ENCODE data around the gene PRKD2. TPM values are rescaled to one million over a fixed set of nuclear protein-coding genes. Genes with fewer than 3 reads are reported as not detected.

The PRKD2 gene
- total and polyA plus RNA-seq, 12 donors: 6.8 to 77.1 (median 26.8) TPM

DNA sequence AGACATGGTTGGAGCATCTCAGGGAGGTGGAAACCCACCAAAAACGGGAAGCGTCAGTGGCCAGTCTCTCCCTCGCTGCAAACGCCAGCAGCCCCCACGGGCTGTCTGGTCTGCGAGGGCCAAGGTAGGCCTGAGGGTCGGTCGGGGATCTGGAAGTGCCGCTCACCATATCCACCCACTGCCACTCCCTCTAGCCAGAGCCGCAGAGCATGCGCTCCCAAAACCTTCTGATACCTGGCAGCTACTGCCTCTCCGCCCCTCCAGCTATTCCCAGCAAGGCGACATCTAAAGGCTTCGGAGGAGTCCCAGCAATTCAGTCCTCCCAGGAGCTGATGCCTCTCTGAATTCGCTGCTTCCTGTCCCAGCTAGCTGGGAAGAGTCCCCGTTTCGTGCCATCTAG lies 24.5 kb upstream of the PRKD2 start:
- 69 to 89% (median 83%) methylated on average over 13 to 17 of the region's 17 CpGs for WGBS, 4 donors
- Histone ChIP-seq H3K36me3 (replicated peaks in 1 of 2) (peaks cover 0 to 6% of the 10 kb centered on the region in 2 donors), H3K9me3 (replicated peaks in 1 of 3) (no peaks in the 10 kb centered on the region), H3K27ac (no peak overlapping the region), H3K27me3 (no peaks in the 10 kb centered on the region), H3K4me3 (no peak overlapping the region), H3K4me1 (replicated peaks in 1 of 2) (peaks cover 14 to 58% of the 10 kb centered on the region in 2 donors)
- intact Hi-C loops (cut with DNase I): no loop called here
- no peak for DNase-seq
- TF ChIP-seq POLR2A (IDR thresholded peaks at IDR 0.05): no peak
- TF ChIP-seq, protein P1, sequence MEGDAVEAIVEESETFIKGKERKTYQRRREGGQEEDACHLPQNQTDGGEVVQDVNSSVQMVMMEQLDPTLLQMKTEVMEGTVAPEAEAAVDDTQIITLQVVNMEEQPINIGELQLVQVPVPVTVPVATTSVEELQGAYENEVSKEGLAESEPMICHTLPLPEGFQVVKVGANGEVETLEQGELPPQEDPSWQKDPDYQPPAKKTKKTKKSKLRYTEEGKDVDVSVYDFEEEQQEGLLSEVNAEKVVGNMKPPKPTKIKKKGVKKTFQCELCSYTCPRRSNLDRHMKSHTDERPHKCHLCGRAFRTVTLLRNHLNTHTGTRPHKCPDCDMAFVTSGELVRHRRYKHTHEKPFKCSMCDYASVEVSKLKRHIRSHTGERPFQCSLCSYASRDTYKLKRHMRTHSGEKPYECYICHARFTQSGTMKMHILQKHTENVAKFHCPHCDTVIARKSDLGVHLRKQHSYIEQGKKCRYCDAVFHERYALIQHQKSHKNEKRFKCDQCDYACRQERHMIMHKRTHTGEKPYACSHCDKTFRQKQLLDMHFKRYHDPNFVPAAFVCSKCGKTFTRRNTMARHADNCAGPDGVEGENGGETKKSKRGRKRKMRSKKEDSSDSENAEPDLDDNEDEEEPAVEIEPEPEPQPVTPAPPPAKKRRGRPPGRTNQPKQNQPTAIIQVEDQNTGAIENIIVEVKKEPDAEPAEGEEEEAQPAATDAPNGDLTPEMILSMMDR (IDR thresholded peaks at IDR 0.05): no peak

DNA sequence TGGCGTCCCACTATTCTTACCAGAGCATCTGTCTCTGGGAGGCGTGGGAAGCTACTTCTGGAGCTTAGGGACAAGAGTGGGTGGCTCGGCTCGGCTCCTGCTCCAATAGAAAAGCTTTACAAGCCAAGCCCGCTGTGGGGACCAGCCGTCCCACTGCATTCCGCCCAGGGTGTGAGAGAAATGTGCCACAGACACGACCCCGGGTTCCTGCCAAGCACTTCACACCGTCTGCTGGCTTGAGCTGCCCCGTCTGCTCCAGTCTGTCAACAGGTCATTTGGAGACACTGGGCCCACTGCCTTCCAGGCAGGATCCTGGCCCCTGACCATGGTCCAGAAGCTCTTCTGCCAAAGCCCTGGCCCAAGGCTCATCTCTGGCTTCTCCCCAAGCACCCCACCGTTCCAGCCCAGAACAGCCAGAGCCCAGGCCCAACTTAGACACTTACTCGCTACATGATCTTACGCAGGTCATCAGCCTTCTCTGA lies 22.4 kb upstream of the PRKD2 start:
- WGBS, 4 donors: 66 to 81% (median 66%) methylated on average over 5 to 14 of the region's 14 CpGs
- Histone ChIP-seq H3K4me1 (replicated peaks in 1 of 2) (peaks cover 9 to 54% of the 10 kb centered on the region in 2 donors), H3K36me3 (replicated peaks in 1 of 2) (peaks cover 0 to 8% of the 10 kb centered on the region in 2 donors), H3K27me3 (no peaks in the 10 kb centered on the region), H3K9me3 (replicated peaks in 1 of 3) (no peaks in the 10 kb centered on the region), H3K4me3 (no peak overlapping the region), H3K27ac (peak overlapping the region in 1 of 5 donors; percentile 20)
- no peak for TF ChIP-seq POLR2A (IDR thresholded peaks at IDR 0.05)
- TF ChIP-seq, protein P1 (IDR thresholded peaks at IDR 0.05): no peak
- intact Hi-C loops (cut with DNase I): loop anchor here in 1 of 2 donors (5.0 kb wide), 1 partner anchor 37 kb away; no protein-coding TSS in a partner anchor
- peak in 2 of 7 donors; percentile 11 to 21 for DNase-seq

DNA sequence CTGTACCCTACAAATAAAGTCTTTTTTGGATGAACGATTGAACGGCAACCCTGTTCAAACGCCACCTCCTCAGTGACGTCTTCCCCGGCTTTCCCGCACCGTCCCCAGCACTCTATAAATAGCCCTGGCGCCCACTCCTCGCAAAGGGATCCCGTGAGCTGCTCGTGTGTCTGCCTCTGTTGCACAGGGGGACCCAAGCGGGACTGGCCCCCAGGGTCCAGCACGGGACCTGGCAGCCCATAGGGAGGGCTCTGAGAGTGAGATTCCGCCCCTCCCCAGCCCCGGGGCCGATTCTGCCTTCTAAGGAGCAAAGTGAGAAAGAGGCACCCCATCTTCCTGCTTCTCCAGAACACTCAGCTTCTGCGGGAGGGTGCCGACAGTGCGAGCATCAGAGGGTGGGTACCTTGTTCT lies 20.9 kb upstream of the PRKD2 start:
- H3K36me3 ChIP-seq (replicated peaks in 1 of 2): peaks cover 0 to 24% of the 10 kb centered on the region in 2 donors

GRCh38 chr19:46737298-46737654 lies 20.4 kb upstream of the PRKD2 start:
- peaks cover 0 to 29% of the 10 kb centered on the region in 2 donors for H3K36me3 ChIP-seq (replicated peaks in 1 of 2)
- H3K9me3 ChIP-seq (replicated peaks in 1 of 3): no peaks in the 10 kb centered on the region
- no peaks in the 10 kb centered on the region for H3K27me3 ChIP-seq
- DNase-seq: peak in 1 of 7 donors; percentile 24
- TF ChIP-seq, protein P1 (IDR thresholded peaks at IDR 0.05): no peak
- TF ChIP-seq POLR2A (IDR thresholded peaks at IDR 0.05): no peak
- 37 to 52% (median 49%) methylated on average over 3 to 7 of the region's 7 CpGs for WGBS, 4 donors
- intact Hi-C loops (cut with DNase I): loop anchor here in 1 of 2 donors (5.0 kb wide), 1 partner anchor 35 kb away; no protein-coding TSS in a partner anchor
- peak overlapping the region in 2 of 5 donors; percentile 52 to 67 for H3K27ac ChIP-seq
- H3K4me1 ChIP-seq (replicated peaks in 1 of 2): peaks cover 9 to 40% of the 10 kb centered on the region in 2 donors
- no peak overlapping the region for H3K4me3 ChIP-seq

More for the DNA sequence above, 20.9 kb upstream of the PRKD2 start:
- 72 to 84% (median 74%) methylated on average over 14 to 19 of the region's 19 CpGs for WGBS, 4 donors
- Histone ChIP-seq H3K27me3 (no peaks in the 10 kb centered on the region), H3K4me3 (no peak overlapping the region), H3K4me1 (replicated peaks in 1 of 2) (peaks cover 9 to 39% of the 10 kb centered on the region in 2 donors), H3K9me3 (replicated peaks in 1 of 3) (no peaks in the 10 kb centered on the region), H3K27ac (peak overlapping the region in 1 of 5 donors; percentile 67)
- no peak for DNase-seq
- intact Hi-C loops (cut with DNase I): loop anchor here in 1 of 2 donors (5.0 kb wide), 1 partner anchor 35 kb away; no protein-coding TSS in a partner anchor
- TF ChIP-seq, protein P1 (IDR thresholded peaks at IDR 0.05): no peak
- no peak for TF ChIP-seq POLR2A (IDR thresholded peaks at IDR 0.05)

Data from adrenal gland (tissue), 12 donors.